ENCODE results near the gene XRCC6.

GRCh38 chr22:41575533-41575932 lies 45.6 kb upstream of the XRCC6 start:
- TF ChIP-seq REST (IDR thresholded peaks at IDR 0.05; ENCODE audit: insufficient read depth in 1 of 2, low read depth in 2 of 2, low read length in 2 of 2) (no peak), POLR2AphosphoS5 (IDR thresholded peaks at IDR 0.05; ENCODE audit: low read depth, low read length) (no peak), TAF1 (IDR thresholded peaks at IDR 0.05; ENCODE audit: borderline replicate concordance, insufficient read depth, low read length) (no peak), SIN3A (IDR thresholded peaks at IDR 0.05; ENCODE audit: borderline replicate concordance, insufficient read depth, low read length) (no peak)

All from PFSK-1 (cell line).